HCT116 (cell line): ENCODE results near the gene HASPIN. TPM values are rescaled to one million over a fixed set of nuclear protein-coding genes. Genes with fewer than 3 reads are reported as not detected.

Experiments
- ATAC-seq: fragments of 200-7000 bp; cut with Tn5 transposase; 2 replicates; pipeline ENCODE4 v1.9.1; 2020; ENCODE audit warnings: mild to moderate bottlenecking, moderate library complexity
- BruUV-seq: library from RNA; stranded (reverse); fragments of 400-500 nt; replicated peaks from 2 replicates; lab custom pipeline; 2021; lab: Mats Ljungman, UMichigan
- CTCF ChIA-PET: fragments of 300-600 bp; sonication (Branson Sonifier 250); formaldehyde crosslinking; loops from one replicate; lab custom pipeline; 2021; ENCODE audit warnings: antibody characterized with exemption; lab: Charles Lee
- POLR2A ChIA-PET: fragments of 300-600, 350-600 bp; sonication (Branson Sonifier 250); formaldehyde crosslinking; loops from one replicate; lab custom pipeline; 2021; ENCODE audit warnings: antibody characterized with exemption; lab: Charles Lee
- RAD21 ChIA-PET, 2 experiments: fragments of 300-600 bp; sonication (Branson Sonifier 250); formaldehyde crosslinking; loops; one replicate each; lab custom pipeline; 2023; ENCODE audit warnings: low total read pairs in 2 of 2; ENCODE audit not compliant: uncharacterized antibody in 2 of 2, unreplicated experiment in 2 of 2, low non-redundant PET in 1 of 2; lab: Charles Lee
- DNase-seq: peaks from one replicate; pipeline ENCODE4 v3.0.0-alpha.2; 2010; ENCODE audit warnings: low read depth, low spot score
- H2AFZ ChIP-seq: fragments of 200-600 bp; shearing (Covaris generic), sonication (generic); 2 replicates; pipeline ENCODE4 v1.6.1; 2017; ENCODE audit warnings: low read depth, mixed run types, mixed read lengths, antibody characterized with exemption, low read length; ENCODE audit not compliant: poor library complexity, severe bottlenecking
- H3K27ac ChIP-seq: 2 replicates; pipeline ENCODE4 v1.5.1; 2012; ENCODE audit warnings: low read depth, low read length
- H3K27me3 ChIP-seq: fragments of 200-600 bp; sonication (generic); 2 replicates; pipeline ENCODE4 v1.6.1; 2016; ENCODE audit warnings: mixed run types, low read length, mixed read lengths; ENCODE audit not compliant: insufficient read depth
- H3K36me3 ChIP-seq, 2 experiments: fragments of 200-500 bp in 1 of 2; fragments of 200-600 bp in 1 of 2; sonication (Bioruptor generic) in 1 of 2; sonication (generic) in 1 of 2; 2 replicates each; pipeline versions ENCODE4 v1.5.1 to v1.6.1; 2014 to 2016; ENCODE audit warnings: low read length in 2 of 2, inconsistent platforms in 1 of 2, mixed read lengths in 1 of 2, mixed run types in 1 of 2; ENCODE audit not compliant: insufficient read depth in 2 of 2, control insufficient read depth in 1 of 2
- H3K4me1 ChIP-seq, 2 experiments: fragments of 200-600 bp in 1 of 2; sonication (generic) in 1 of 2; 2 replicates each; pipeline versions ENCODE4 v1.5.1 to v1.6.1; 2012 to 2017; ENCODE audit warnings: low read length in 2 of 2, inconsistent platforms in 1 of 2, mild to moderate bottlenecking in 1 of 2, mixed read lengths in 1 of 2, mixed run types in 1 of 2, moderate library complexity in 1 of 2; ENCODE audit not compliant: insufficient read depth in 2 of 2, control insufficient read depth in 1 of 2
- H3K4me2 ChIP-seq: fragments of 200-600 bp; sonication (generic); 2 replicates; pipeline ENCODE4 v1.6.1; 2017; ENCODE audit warnings: mixed run types, low read length, mixed read lengths
- H3K4me3 ChIP-seq, 2 experiments: fragments of 200-600 bp in 1 of 2; sonication (generic) in 1 of 2; replicated peaks in 1 of 2; 2 replicates each; pipeline ENCODE4 v1.5.1; 2011 to 2016; ENCODE audit warnings: low read length in 2 of 2, control low read depth in 1 of 2, low read depth in 1 of 2, mild to moderate bottlenecking in 1 of 2, mixed read lengths in 1 of 2, mixed run types in 1 of 2
- H3K79me2 ChIP-seq: fragments of 200-600 bp; sonication (generic); 2 replicates; pipeline ENCODE4 v1.6.1; 2017; ENCODE audit warnings: mild to moderate bottlenecking, mixed run types, low read length, moderate library complexity, mixed read lengths; ENCODE audit not compliant: insufficient read depth
- H3K9ac ChIP-seq: fragments of 200-600 bp; sonication (generic); 2 replicates; pipeline ENCODE4 v1.6.1; 2016; ENCODE audit warnings: low read length, mixed read lengths
- H3K9me2 ChIP-seq: fragments of 200-600 bp; sonication (generic), shearing (Covaris generic); 2 replicates; pipeline ENCODE4 v1.6.1; 2017; ENCODE audit warnings: mixed run types, mild to moderate bottlenecking, moderate library complexity; ENCODE audit not compliant: insufficient read depth
- H3K9me3 ChIP-seq, 2 experiments: fragments of 200-500 bp in 1 of 2; fragments of 200-600 bp in 1 of 2; sonication (Bioruptor generic) in 1 of 2; sonication (generic) in 1 of 2; 2 replicates each; pipeline ENCODE4 v1.6.1; 2014 to 2017; ENCODE audit warnings: low read length in 2 of 2, mixed read lengths in 2 of 2, inconsistent platforms in 1 of 2, low read depth in 1 of 2, mild to moderate bottlenecking in 1 of 2, mixed run types in 1 of 2, moderate library complexity in 1 of 2; ENCODE audit not compliant: control insufficient read depth in 1 of 2, insufficient read depth in 1 of 2
- H4K20me1 ChIP-seq: fragments of 200-600 bp; sonication (generic), shearing (Covaris generic); 2 replicates; pipeline ENCODE4 v1.6.1; 2017; ENCODE audit warnings: mixed run types, mild to moderate bottlenecking, moderate library complexity; ENCODE audit not compliant: insufficient read depth
- ATF3 ChIP-seq: IDR thresholded peaks from 2 replicates; pipeline ENCODE4 v1.6.1; 2012
- CEBPB ChIP-seq: IDR thresholded peaks from 2 replicates; pipeline ENCODE4 v1.6.1; 2012; ENCODE audit warnings: low read depth
- CTCF ChIP-seq, 3 experiments: fragments of 200-600 bp in 1 of 3; sonication (generic) in 1 of 3; IDR thresholded peaks in 2 of 3; conservative IDR thresholded peaks in 1 of 3; 2 replicates each; pipeline ENCODE4 v1.5.1; 2012 to 2017; ENCODE audit warnings: low read depth in 2 of 3, low read length in 2 of 3, antibody characterized with exemption in 1 of 3, borderline replicate concordance in 1 of 3, control low read depth in 1 of 3, mild to moderate bottlenecking in 1 of 3, mixed read lengths in 1 of 3, mixed run types in 1 of 3, moderate library complexity in 1 of 3; ENCODE audit not compliant: insufficient read depth in 1 of 3
- EGR1 ChIP-seq: IDR thresholded peaks from 2 replicates; pipeline ENCODE4 v1.6.1; 2012; ENCODE audit warnings: low read depth
- ELF1 ChIP-seq: IDR thresholded peaks from 2 replicates; pipeline ENCODE4 v1.6.1; 2012; ENCODE audit warnings: low read depth, borderline replicate concordance
- EZH2 ChIP-seq: fragments of 200-600 bp; sonication (generic); IDR thresholded peaks from 2 replicates; pipeline ENCODE4 v1.6.1; 2017; ENCODE audit warnings: antibody characterized with exemption, mixed run types
- EZH2phosphoT487 ChIP-seq: fragments of 200-600 bp; IDR thresholded peaks from 2 replicates; pipeline ENCODE4 v1.6.1; 2018; ENCODE audit warnings: antibody characterized with exemption, borderline replicate concordance
- FOSL1 ChIP-seq: IDR thresholded peaks from 2 replicates; pipeline ENCODE4 v1.6.1; 2012; ENCODE audit warnings: low read depth
- MAX ChIP-seq: IDR thresholded peaks from 2 replicates; pipeline ENCODE4 v1.6.1; 2012
- POLR2A ChIP-seq: IDR thresholded peaks from 2 replicates; pipeline ENCODE4 v1.7.0; 2011; ENCODE audit warnings: borderline replicate concordance; ENCODE audit not compliant: insufficient read depth, insufficient read length; ENCODE audit errors: extremely low read depth
- POLR2AphosphoS5 ChIP-seq: IDR thresholded peaks from 2 replicates; pipeline ENCODE4 v1.6.1; 2011; ENCODE audit warnings: mild to moderate bottlenecking, low read depth, low read length, moderate library complexity
- RAD21 ChIP-seq: IDR thresholded peaks from 2 replicates; pipeline ENCODE4 v1.6.1; 2012; ENCODE audit warnings: low read depth, mild to moderate bottlenecking
- SIN3A ChIP-seq: IDR thresholded peaks from 2 replicates; pipeline ENCODE4 v1.6.1; 2012; ENCODE audit warnings: low read depth
- TCF7L2 ChIP-seq: IDR thresholded peaks from 2 replicates; pipeline ENCODE4 v1.7.0; 2011; ENCODE audit warnings: borderline replicate concordance, inconsistent platforms; ENCODE audit not compliant: insufficient read depth, insufficient read length; ENCODE audit errors: extremely low read depth
- YY1 ChIP-seq: IDR thresholded peaks from 2 replicates; pipeline ENCODE4 v1.6.1; 2011; ENCODE audit warnings: low read length, low read depth, moderate library complexity, mild to moderate bottlenecking; ENCODE audit not compliant: insufficient replicate concordance; ENCODE audit errors: extremely low read depth
- ZBTB33 ChIP-seq: IDR thresholded peaks from 2 replicates; pipeline ENCODE4 v1.6.1; 2011; ENCODE audit warnings: mild to moderate bottlenecking, low read length, moderate library complexity; ENCODE audit not compliant: insufficient replicate concordance; ENCODE audit errors: extremely low read depth
- ZFX ChIP-seq: fragments of 450-650 bp; IDR thresholded peaks from 2 replicates; pipeline ENCODE4 v1.6.1; 2017
- ZNF274 ChIP-seq: fragments of 200-500 bp; sonication (Bioruptor generic); IDR thresholded peaks from 2 replicates; pipeline ENCODE4 v1.6.1; 2014; ENCODE audit warnings: mild to moderate bottlenecking, low read depth, low read length, inconsistent platforms
- intact Hi-C: fragments of 100-400 bp; cut with micrococcal nuclease; formaldehyde crosslinking; loops from 2 replicates; pipeline ENCODE4 v1.10.0; 2022
- total RNA-seq: library from RNA; stranded (reverse); gene quantifications from one replicate; pipeline ENCODE4 v1.2.1, GENCODE V29; 2021; ENCODE audit not compliant: unreplicated experiment

The HASPIN gene
- total RNA-seq, 1 experiment from 2014 or later = 19.6 TPM

- TF ChIP-seq EZH2 (no peak), POLR2AphosphoS5 (no peak), CEBPB (no peak), EZH2phosphoT487 (no peak), ZNF274 (no peak), ELF1 (no peak), POLR2A (no peak), MAX (no peak), EGR1 (no peak), FOSL1 (no peak), ATF3 (no peak), CTCF (IDR thresholded peaks at IDR 0.05 in 2 of 3, conservative IDR thresholded peaks at IDR 0.05 in 1 of 3; ENCODE audit: borderline replicate concordance in 1 of 3, insufficient read depth in 1 of 3, low read depth in 2 of 3, low read length in 2 of 3) (no peak), ZFX (no peak), YY1 (no peak), SIN3A (no peak), RAD21 (no peak), TCF7L2 (no peak), ZBTB33 (no peak)
- H3K9me3 ChIP-seq = no peaks in the 10 kb centered on the region
- H3K4me1 ChIP-seq = peaks cover 2 to 21% of the 10 kb centered on the region in 2 experiments; a peak in 3 of 4 replicates
- H4K20me1 ChIP-seq = no peaks in the 10 kb centered on the region
- no peaks in the 10 kb centered on the region for H3K9me2 ChIP-seq
- H3K79me2 ChIP-seq = no peaks in the 10 kb centered on the region
- no peak overlapping the region for H3K9ac ChIP-seq
- no peaks in the 10 kb centered on the region for H3K27me3 ChIP-seq
- H3K27ac ChIP-seq = no peak overlapping the region
- DNase-seq (no peak), ATAC-seq (no peak)
- CTCF ChIA-PET = interaction anchor here (1.3 kb wide), 1 partner anchor 12 kb away, joined by 7 read pairs; the partner anchor contains the start of gene HASPIN
- RAD21 ChIA-PET = no interaction called here
- H3K4me2 ChIP-seq = no peak overlapping the region
- no TSS peak for BruUV-seq
- no peaks in the 10 kb centered on the region for H3K36me3 ChIP-seq
- POLR2A ChIA-PET = no interaction called here
- no peak overlapping the region for H2AFZ ChIP-seq
- no peak overlapping the region for H3K4me3 ChIP-seq
- intact Hi-C loops = loop anchor here (5.0 to 10.0 kb wide), 2 partner anchors 172 to 339 kb away; no protein-coding TSS in a partner anchor
These were observed 11.8 kb downstream of the HASPIN start for GRCh38 chr17:3735515-3735914.
